ENCODE results near the gene LPCAT1.

LPCAT1 gene

GRCh38 chr5:1419476-1420210 is 104.1 kb downstream of the LPCAT1 start:
- DNase-seq = no peak

- no peak for DNase-seq
Observed at GRCh38 chr5:1418921-1419280, 104.9 kb downstream of the LPCAT1 start.

GRCh38 chr5:1418238-1418920 is 105.4 kb downstream of the LPCAT1 start:
- no peak for DNase-seq

- DNase-seq = no peak
Observed at GRCh38 chr5:1417586-1418225, 106.1 kb downstream of the LPCAT1 start.

- DNase-seq = no peak
Observed at GRCh38 chr5:1416856-1417469, 106.8 kb downstream of the LPCAT1 start.

GRCh38 chr5:1415626-1416360 is 108.0 kb downstream of the LPCAT1 start:
- no peak for DNase-seq

- DNase-seq = no peak
Observed at GRCh38 chr5:1415059-1415425, 108.7 kb downstream of the LPCAT1 start.

GRCh38 chr5:1414311-1415058 is 109.3 kb downstream of the LPCAT1 start:
- DNase-seq = no peak

- DNase-seq = no peak
Observed at GRCh38 chr5:1413611-1414241, 110.0 kb downstream of the LPCAT1 start.

- DNase-seq = no peak
Observed at GRCh38 chr5:1413211-1413610, 110.5 kb downstream of the LPCAT1 start.

- no peak for DNase-seq
Observed at GRCh38 chr5:1412621-1413020, 111.1 kb downstream of the LPCAT1 start.

GRCh38 chr5:1412163-1412562 is 111.6 kb downstream of the LPCAT1 start:
- no peak for DNase-seq

Measured in activated CD4-positive, alpha-beta T cell treated with anti-CD3 and anti-CD28 coated beads for 1 hour (primary cell).